HepG2 (cell line): ENCODE measurements around the gene TWNK. TPM values are rescaled to one million over a fixed set of nuclear protein-coding genes. Genes with fewer than 3 reads are reported as not detected.
A peak's percentile ranks its signal among the peaks of the same experiment; 100 is the strongest.

ENCODE experiments used
- ATAC-seq: fragments of 200-7000 bp; cut with Tn5 transposase; 3 replicates; pipeline ENCODE4 v1.9.1; 2020; ENCODE audit warnings: mild to moderate bottlenecking, moderate library complexity
- BruUV-seq: library from RNA; stranded (reverse); fragments of 400-500 nt; replicated peaks from 2 replicates; lab custom pipeline; 2021; lab: Mats Ljungman, UMichigan
- CTCF ChIA-PET: fragments of 300-600 bp; formaldehyde crosslinking; extraction: SDS; loops from one replicate; lab custom pipeline; 2021; ENCODE audit warnings: low total read pairs, inconsistent platforms, low intra/inter-chr PET ratio; lab: Yijun Ruan, JAX
- POLR2A ChIA-PET: fragments of 350-600 bp; sonication (Branson Sonifier 250); formaldehyde crosslinking; loops from one replicate; lab custom pipeline; 2020; ENCODE audit warnings: antibody characterized with exemption, inconsistent platforms; lab: Yijun Ruan, JAX
- DNase-seq: peaks from one replicate; pipeline ENCODE4 v3.0.0-alpha.2; 2015; ENCODE audit warnings: low spot score
- FAIRE-seq: peaks from 3 replicates; lab custom pipeline; 2011; peaks lifted over from hg19 to GRCh38; lab: Jason Lieb, UNC
- H2AFZ ChIP-seq: one replicate; pipeline ENCODE4 v1.6.1; 2011; ENCODE audit warnings: low read length, inconsistent platforms
- H3K27ac ChIP-seq: fragments of 300-600 bp; 3 replicates; pipeline ENCODE4 v1.8.0; 2011; ENCODE audit warnings: mixed run types, mild to moderate bottlenecking, mixed read lengths, low read length, inconsistent platforms; ENCODE audit not compliant: insufficient read depth; ENCODE audit errors: extremely low read length
- H3K27me3 ChIP-seq, 2 experiments: fragments of 200-600 bp in 1 of 2; 2 replicates in 1 of 2; 3 replicates in 1 of 2; pipeline versions ENCODE4 v1.6.0 to v1.8.0; 2011; ENCODE audit warnings: low read length in 2 of 2, mild to moderate bottlenecking in 2 of 2, moderate library complexity in 2 of 2, inconsistent platforms in 1 of 2; ENCODE audit not compliant: insufficient read depth in 2 of 2, control insufficient read depth in 1 of 2
- H3K36me3 ChIP-seq, 2 experiments: fragments of 200-600 bp in 1 of 2; replicated peaks in 1 of 2; 2 replicates in 1 of 2; 3 replicates in 1 of 2; pipeline versions ENCODE4 v1.5.1 to v1.8.0; 2011; ENCODE audit warnings: low read length in 2 of 2, inconsistent platforms in 1 of 2; ENCODE audit not compliant: insufficient read depth in 2 of 2, control insufficient read depth in 1 of 2
- H3K4me1 ChIP-seq: 2 replicates; pipeline ENCODE4 v1.5.1; 2012; ENCODE audit warnings: low read length, inconsistent platforms; ENCODE audit not compliant: insufficient read depth
- H3K4me2 ChIP-seq: 2 replicates; pipeline ENCODE4 v1.6.0; 2011; ENCODE audit warnings: low read depth, low read length, inconsistent platforms
- H3K4me3 ChIP-seq, 3 experiments: fragments of 200-600 bp in 1 of 3; sonication (generic), shearing (Covaris generic) in 1 of 3; replicated peaks in 1 of 3; 2 replicates each; pipeline ENCODE4 v1.5.1; 2011 to 2016; ENCODE audit warnings: low read length in 3 of 3, inconsistent platforms in 2 of 3, low read depth in 2 of 3, mild to moderate bottlenecking in 2 of 3, control low read depth in 1 of 3, mixed read lengths in 1 of 3; ENCODE audit not compliant: insufficient read depth in 1 of 3
- H3K79me2 ChIP-seq: one replicate; pipeline ENCODE4 v1.6.1; 2011; ENCODE audit warnings: low read length, inconsistent platforms; ENCODE audit not compliant: insufficient read depth
- H3K9ac ChIP-seq: 2 replicates; pipeline ENCODE4 v1.6.0; 2011; ENCODE audit warnings: mild to moderate bottlenecking, low read depth, low read length, inconsistent platforms; ENCODE audit not compliant: insufficient read depth
- H3K9me3 ChIP-seq: 2 replicates; pipeline ENCODE4 v1.5.1; 2012; ENCODE audit warnings: mild to moderate bottlenecking, low read length
- H4K20me1 ChIP-seq: 2 replicates; pipeline ENCODE4 v1.6.0; 2011; ENCODE audit warnings: inconsistent platforms, mild to moderate bottlenecking, low read length, moderate library complexity; ENCODE audit not compliant: insufficient read depth
- AGO2 ChIP-seq: fragments of 200-400 bp; formaldehyde crosslinking; optimal IDR thresholded peaks from 2 replicates; pipeline ENCODE3; 2017; ENCODE audit warnings: mild to moderate bottlenecking, low read depth, low read length, moderate library complexity
- RARG ChIP-seq: sonication (generic); formaldehyde crosslinking; IDR thresholded peaks from 2 replicates; pipeline ENCODE4 v1.4.0; 2020; ENCODE audit warnings: low read depth, mild to moderate bottlenecking, missing genetic modification reagents
- RBFOX2 ChIP-seq: fragments of 200-400 bp; formaldehyde crosslinking; IDR thresholded peaks from 2 replicates; pipeline ENCODE4 v1.6.1; 2017; ENCODE audit warnings: low read depth, mild to moderate bottlenecking, low read length
- SALL1 ChIP-seq: sonication (generic); formaldehyde crosslinking; IDR thresholded peaks from 2 replicates; pipeline ENCODE4 v1.8.0; 2022; ENCODE audit warnings: mild to moderate bottlenecking, missing genetic modification reagents
- WGBS: methylation state at CpG from one replicate; pipeline ENCODE4 v1.1.6; 2017; ENCODE audit warnings: low lambda C conversion rate; 5-methylcytosine and 5-hydroxymethylcytosine counted together
- in situ Hi-C: cut with HindIII; loops from 2 replicates; pipeline ENCODE4 v1.10.0; 2017; ENCODE audit warnings: low pct_unique_long_range_greater_than_20kb; ENCODE audit not compliant: extremely low pct_ligation_motif_present
- intact Hi-C: fragments of 100-400 bp; cut with micrococcal nuclease; formaldehyde crosslinking; loops from one replicate; pipeline ENCODE4 v1.10.0; 2022; ENCODE audit not compliant: unreplicated experiment
- polyA plus RNA-seq, 8 experiments: library from polyadenylated mRNA; depleted of rRNA in 3 of 8; stranded (reverse) in 7 of 8; unstranded in 1 of 8; fragments of >200 nt; fragmentation: Illumina TruSeq in 4 of 8; extraction: Trizol in 4 of 8; gene quantifications; 2 replicates each; pipeline versions ENCODE4 v1.2.1 to v1.2.3, GENCODE V29; 2011 to 2016; ENCODE audit warnings: low read depth in 4 of 8, missing spikeins in 1 of 8, mixed read lengths in 1 of 8; ENCODE audit not compliant: insufficient read depth in 1 of 8
- total RNA-seq, 5 experiments: library from RNA; depleted of rRNA; stranded (reverse); fragments of >200 nt; fragmentation: Illumina TruSeq; extraction: Trizol; gene quantifications; 2 replicates each; pipeline ENCODE4 v1.2.3, GENCODE V29; 2016; ENCODE audit warnings: low read depth in 1 of 5
- TF ChIP-seq, protein P1 (sequence below): sonication (generic); formaldehyde crosslinking; IDR thresholded peaks from 2 replicates; pipeline ENCODE4 v1.4.0; 2020; ENCODE audit warnings: mild to moderate bottlenecking, low read depth, missing genetic modification reagents
- TF ChIP-seq, protein P2 (sequence below): sonication (generic); formaldehyde crosslinking; IDR thresholded peaks from 2 replicates; pipeline ENCODE4 v1.9.0; 2021; ENCODE audit warnings: mild to moderate bottlenecking, missing genetic modification reagents

TWNK gene
- total and polyA plus RNA-seq, 2 of the 13 experiments (the other 11 are each of a cell fraction or from before 2014, with no cell fraction given) = 10.7 to 16.5 TPM

DNA sequence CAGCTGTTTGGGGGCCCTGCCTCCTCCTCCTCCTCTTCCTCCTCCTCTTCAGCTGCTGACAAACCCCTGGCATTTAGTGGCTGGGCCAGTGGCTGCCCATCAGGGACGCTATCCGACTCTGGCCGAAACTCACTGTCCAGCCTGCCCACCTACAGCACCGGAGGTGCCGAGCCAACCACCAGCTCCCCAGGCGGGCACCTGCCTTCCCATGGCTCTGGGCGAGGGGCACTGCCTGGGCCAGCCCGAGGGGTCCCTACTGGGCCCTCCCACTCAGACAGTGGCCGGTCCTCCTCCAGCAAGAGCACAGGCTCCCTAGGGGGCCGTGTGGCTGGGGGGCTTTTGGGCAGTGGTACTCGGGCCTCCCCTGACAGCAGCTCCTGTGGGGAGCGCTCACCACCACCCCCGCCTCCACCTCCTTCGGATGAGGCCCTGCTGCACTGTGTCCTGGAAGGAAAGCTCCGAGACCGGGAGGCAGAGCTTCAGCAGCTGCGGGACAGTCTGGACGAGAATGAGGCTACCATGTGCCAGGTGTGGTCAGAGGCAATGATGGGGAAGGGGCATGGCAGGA, 16.4 kb downstream of the TWNK start:
- ATAC-seq = no peak
- no TSS peak for BruUV-seq
- Histone ChIP-seq H3K4me1 (peaks cover 41% of the 10 kb centered on the region), H2AFZ (no peak overlapping the region), H3K27ac (no peak overlapping the region), H3K9ac (no peak overlapping the region), H3K36me3 (peaks cover 17 to 43% of the 10 kb centered on the region in 2 experiments; a peak in 4 of 5 replicates), H3K4me2 (no peak overlapping the region), H3K9me3 (no peaks in the 10 kb centered on the region), H4K20me1 (no peaks in the 10 kb centered on the region; the same call in 1 of the 2 replicates), H3K27me3 (no peaks in the 10 kb centered on the region; a peak in 1 of 5 replicates), H3K79me2 (peaks cover 29% of the 10 kb centered on the region), H3K4me3 (no peak overlapping the region)
- in situ Hi-C loops (no loop called here), intact Hi-C loops (no loop called here)
- ChIA-PET POLR2A (interaction anchor here (1.1 to 8.8 kb wide), 2 partner anchors 5 to 70 kb away, joined by 3 to 124 read pairs; no protein-coding TSS in a partner anchor), CTCF (no interaction called here)
- DNase-seq = no peak
- TF ChIP-seq, protein P1, sequence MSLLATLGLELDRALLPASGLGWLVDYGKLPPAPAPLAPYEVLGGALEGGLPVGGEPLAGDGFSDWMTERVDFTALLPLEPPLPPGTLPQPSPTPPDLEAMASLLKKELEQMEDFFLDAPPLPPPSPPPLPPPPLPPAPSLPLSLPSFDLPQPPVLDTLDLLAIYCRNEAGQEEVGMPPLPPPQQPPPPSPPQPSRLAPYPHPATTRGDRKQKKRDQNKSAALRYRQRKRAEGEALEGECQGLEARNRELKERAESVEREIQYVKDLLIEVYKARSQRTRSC (CRISPR knock-in tag) = no peak
- no peak for TF ChIP-seq SALL1 (CRISPR knock-in tag)
- TF ChIP-seq AGO2 = peak; percentile 93
- peak; percentile 61 for TF ChIP-seq RBFOX2
- no peak for FAIRE-seq
- 100% methylated on average over 14 of the region's 18 CpGs for WGBS

DNA sequence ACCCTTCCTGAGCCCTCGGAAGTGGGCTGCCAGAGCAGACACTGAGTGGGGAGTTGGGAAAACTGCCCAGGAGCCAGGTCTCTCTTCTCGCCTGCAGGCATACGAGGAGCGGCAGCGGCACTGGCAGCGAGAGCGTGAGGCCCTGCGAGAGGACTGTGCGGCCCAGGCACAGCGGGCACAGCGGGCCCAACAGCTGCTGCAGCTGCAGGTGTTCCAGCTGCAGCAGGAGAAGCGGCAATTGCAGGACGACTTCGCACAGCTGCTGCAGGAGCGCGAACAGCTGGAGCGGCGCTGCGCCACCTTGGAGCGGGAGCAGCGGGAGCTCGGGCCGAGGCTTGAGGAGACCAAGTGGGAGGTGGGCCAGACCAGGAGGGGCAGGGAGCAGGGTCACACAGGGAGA, 18.0 kb downstream of the TWNK start:
- WGBS = over 99% methylated on average over 18 of the region's 23 CpGs
- peaks cover 17 to 43% of the 10 kb centered on the region in 2 experiments; a peak in 4 of 5 replicates for H3K36me3 ChIP-seq
- no peak overlapping the region for H3K4me3 ChIP-seq
- ChIA-PET POLR2A (no interaction called here), CTCF (no interaction called here)
- H3K79me2 ChIP-seq = peaks cover 21% of the 10 kb centered on the region
- intact Hi-C loops = no loop called here
- H3K9me3 ChIP-seq = no peaks in the 10 kb centered on the region
- no peak overlapping the region for H2AFZ ChIP-seq
- H3K27me3 ChIP-seq = no peaks in the 10 kb centered on the region
- H3K9ac ChIP-seq = no peak overlapping the region
- in situ Hi-C loops = no loop called here
- ATAC-seq (no peak), DNase-seq (no peak), FAIRE-seq (no peak)
- H3K4me1 ChIP-seq = peaks cover 53% of the 10 kb centered on the region
- no peak overlapping the region for H3K27ac ChIP-seq
- H3K4me2 ChIP-seq = no peak overlapping the region
- BruUV-seq = no TSS peak
- no peaks in the 10 kb centered on the region; the same call in 1 of the 2 replicates for H4K20me1 ChIP-seq
- TF ChIP-seq RARG (CRISPR knock-in tag) (no peak), AGO2 (peak; percentile 79), RBFOX2 (peak; percentile 64)
- TF ChIP-seq, protein P2, sequence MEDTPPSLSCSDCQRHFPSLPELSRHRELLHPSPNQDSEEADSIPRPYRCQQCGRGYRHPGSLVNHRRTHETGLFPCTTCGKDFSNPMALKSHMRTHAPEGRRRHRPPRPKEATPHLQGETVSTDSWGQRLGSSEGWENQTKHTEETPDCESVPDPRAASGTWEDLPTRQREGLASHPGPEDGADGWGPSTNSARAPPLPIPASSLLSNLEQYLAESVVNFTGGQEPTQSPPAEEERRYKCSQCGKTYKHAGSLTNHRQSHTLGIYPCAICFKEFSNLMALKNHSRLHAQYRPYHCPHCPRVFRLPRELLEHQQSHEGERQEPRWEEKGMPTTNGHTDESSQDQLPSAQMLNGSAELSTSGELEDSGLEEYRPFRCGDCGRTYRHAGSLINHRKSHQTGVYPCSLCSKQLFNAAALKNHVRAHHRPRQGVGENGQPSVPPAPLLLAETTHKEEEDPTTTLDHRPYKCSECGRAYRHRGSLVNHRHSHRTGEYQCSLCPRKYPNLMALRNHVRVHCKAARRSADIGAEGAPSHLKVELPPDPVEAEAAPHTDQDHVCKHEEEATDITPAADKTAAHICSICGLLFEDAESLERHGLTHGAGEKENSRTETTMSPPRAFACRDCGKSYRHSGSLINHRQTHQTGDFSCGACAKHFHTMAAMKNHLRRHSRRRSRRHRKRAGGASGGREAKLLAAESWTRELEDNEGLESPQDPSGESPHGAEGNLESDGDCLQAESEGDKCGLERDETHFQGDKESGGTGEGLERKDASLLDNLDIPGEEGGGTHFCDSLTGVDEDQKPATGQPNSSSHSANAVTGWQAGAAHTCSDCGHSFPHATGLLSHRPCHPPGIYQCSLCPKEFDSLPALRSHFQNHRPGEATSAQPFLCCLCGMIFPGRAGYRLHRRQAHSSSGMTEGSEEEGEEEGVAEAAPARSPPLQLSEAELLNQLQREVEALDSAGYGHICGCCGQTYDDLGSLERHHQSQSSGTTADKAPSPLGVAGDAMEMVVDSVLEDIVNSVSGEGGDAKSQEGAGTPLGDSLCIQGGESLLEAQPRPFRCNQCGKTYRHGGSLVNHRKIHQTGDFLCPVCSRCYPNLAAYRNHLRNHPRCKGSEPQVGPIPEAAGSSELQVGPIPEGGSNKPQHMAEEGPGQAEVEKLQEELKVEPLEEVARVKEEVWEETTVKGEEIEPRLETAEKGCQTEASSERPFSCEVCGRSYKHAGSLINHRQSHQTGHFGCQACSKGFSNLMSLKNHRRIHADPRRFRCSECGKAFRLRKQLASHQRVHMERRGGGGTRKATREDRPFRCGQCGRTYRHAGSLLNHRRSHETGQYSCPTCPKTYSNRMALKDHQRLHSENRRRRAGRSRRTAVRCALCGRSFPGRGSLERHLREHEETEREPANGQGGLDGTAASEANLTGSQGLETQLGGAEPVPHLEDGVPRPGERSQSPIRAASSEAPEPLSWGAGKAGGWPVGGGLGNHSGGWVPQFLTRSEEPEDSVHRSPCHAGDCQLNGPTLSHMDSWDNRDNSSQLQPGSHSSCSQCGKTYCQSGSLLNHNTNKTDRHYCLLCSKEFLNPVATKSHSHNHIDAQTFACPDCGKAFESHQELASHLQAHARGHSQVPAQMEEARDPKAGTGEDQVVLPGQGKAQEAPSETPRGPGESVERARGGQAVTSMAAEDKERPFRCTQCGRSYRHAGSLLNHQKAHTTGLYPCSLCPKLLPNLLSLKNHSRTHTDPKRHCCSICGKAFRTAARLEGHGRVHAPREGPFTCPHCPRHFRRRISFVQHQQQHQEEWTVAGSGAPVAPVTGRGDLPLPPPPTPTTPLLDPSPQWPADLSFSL (CRISPR knock-in tag) = no peak
